Measurements from ENCODE around the gene TBC1D7.

TBC1D7 gene

GRCh38 chr6:13365320-13365719, 37.0 kb upstream of the TBC1D7 start:
- Histone ChIP-seq H3K36me3 (ENCODE audit: control insufficient read depth in 2 of 2, insufficient read depth in 1 of 2, low read length in 2 of 2) (peaks cover 0 to 8% of the 10 kb centered on the region in 2 experiments; a peak in 2 of 3 replicates), H3K27ac (ENCODE audit: extremely low read depth, low read depth, low read length) (no peak overlapping the region), H3K4me1 (ENCODE audit: control insufficient read depth, insufficient read depth, low read length) (peaks cover 8% of the 10 kb centered on the region; the same call in 1 of the 2 replicates), H3K4me3 (ENCODE audit: low read depth, low read length) (no peak overlapping the region), H3K9me3 (ENCODE audit: control insufficient read depth, insufficient read depth, low read depth, low read length) (no peaks in the 10 kb centered on the region)
- POLR2A ChIA-PET = no interaction called here
- TF ChIP-seq PBX3 (CRISPR knock-in tag; IDR thresholded peaks at IDR 0.05) (0 out of 2 replicates have a peak, but pooled peaks have one; percentile 39), ZNF837 (tag by site-specific recombination; IDR thresholded peaks at IDR 0.05) (no peak)
- CTCF ChIA-PET = interaction anchor here (0.6 kb wide), 1 partner anchor 681 kb away, joined by 3 read pairs; no protein-coding TSS in a partner anchor

- Histone ChIP-seq H3K36me3 (ENCODE audit: control insufficient read depth in 2 of 2, insufficient read depth in 1 of 2, low read length in 2 of 2) (peaks cover 0 to 8% of the 10 kb centered on the region in 2 experiments; a peak in 2 of 3 replicates), H3K9me3 (ENCODE audit: control insufficient read depth, insufficient read depth, low read depth, low read length) (no peaks in the 10 kb centered on the region), H3K27ac (ENCODE audit: extremely low read depth, low read depth, low read length) (no peak overlapping the region), H3K4me1 (ENCODE audit: control insufficient read depth, insufficient read depth, low read length) (peaks cover 8% of the 10 kb centered on the region; the same call in 1 of the 2 replicates), H3K4me3 (ENCODE audit: low read depth, low read length) (no peak overlapping the region)
- ChIA-PET POLR2A (no interaction called here), CTCF (no interaction called here)
- TF ChIP-seq ZSCAN23 (tag by site-specific recombination; IDR thresholded peaks at IDR 0.05) (no peak), ZNF521 (tag by site-specific recombination; IDR thresholded peaks at IDR 0.05) (no peak), ZNF114 (tag by site-specific recombination; IDR thresholded peaks at IDR 0.05) (no peak), ZBTB11 (tag by site-specific recombination; conservative IDR thresholded peaks at IDR 0.05; ENCODE audit: low read depth) (no peak), ZNF704 (tag by site-specific recombination; IDR thresholded peaks at IDR 0.05) (no peak), TCF7L2 (IDR thresholded peaks at IDR 0.05; ENCODE audit: borderline replicate concordance, low read depth, low read length) (no peak), ZNF202 (tag by site-specific recombination; IDR thresholded peaks at IDR 0.05; ENCODE audit: borderline replicate concordance) (no peak), ZNF404 (tag by site-specific recombination; IDR thresholded peaks at IDR 0.05) (no peak), TRIM28 (IDR thresholded peaks at IDR 0.05; ENCODE audit: borderline replicate concordance, low read length) (no peak), ZNF311 (tag by site-specific recombination; IDR thresholded peaks at IDR 0.05; ENCODE audit: borderline replicate concordance) (no peak), ZBTB21 (tag by site-specific recombination; IDR thresholded peaks at IDR 0.05) (no peak), SP3 (tag by site-specific recombination; IDR thresholded peaks at IDR 0.05) (no peak), ZNF174 (tag by site-specific recombination; IDR thresholded peaks at IDR 0.05) (no peak), BCL11B (tag by site-specific recombination; IDR thresholded peaks at IDR 0.05; ENCODE audit: low read depth) (no peak), GLIS1 (tag by site-specific recombination; IDR thresholded peaks at IDR 0.05) (no peak), ZNF18 (tag by site-specific recombination; IDR thresholded peaks at IDR 0.05) (no peak), ZSCAN30 (tag by site-specific recombination; IDR thresholded peaks at IDR 0.05) (no peak), ZBTB49 (tag by site-specific recombination; IDR thresholded peaks at IDR 0.05; ENCODE audit: low read depth) (no peak), ZSCAN16 (tag by site-specific recombination; IDR thresholded peaks at IDR 0.05) (no peak), ZXDB (tag by site-specific recombination; IDR thresholded peaks at IDR 0.05) (no peak)
These were observed 36.5 kb upstream of the TBC1D7 start for GRCh38 chr6:13364842-13365241.

All from HEK293 (cell line).